AG08396 (cell line): ENCODE data around the gene EEPD1.
A peak's percentile ranks its signal among the peaks of the same experiment; 100 is the strongest.

Experiments
- DNase-seq: peaks from one replicate; pipeline ENCODE4 v3.0.0; 2012; ENCODE audit warnings: low spot score, mixed read lengths

EEPD1 gene

DNA sequence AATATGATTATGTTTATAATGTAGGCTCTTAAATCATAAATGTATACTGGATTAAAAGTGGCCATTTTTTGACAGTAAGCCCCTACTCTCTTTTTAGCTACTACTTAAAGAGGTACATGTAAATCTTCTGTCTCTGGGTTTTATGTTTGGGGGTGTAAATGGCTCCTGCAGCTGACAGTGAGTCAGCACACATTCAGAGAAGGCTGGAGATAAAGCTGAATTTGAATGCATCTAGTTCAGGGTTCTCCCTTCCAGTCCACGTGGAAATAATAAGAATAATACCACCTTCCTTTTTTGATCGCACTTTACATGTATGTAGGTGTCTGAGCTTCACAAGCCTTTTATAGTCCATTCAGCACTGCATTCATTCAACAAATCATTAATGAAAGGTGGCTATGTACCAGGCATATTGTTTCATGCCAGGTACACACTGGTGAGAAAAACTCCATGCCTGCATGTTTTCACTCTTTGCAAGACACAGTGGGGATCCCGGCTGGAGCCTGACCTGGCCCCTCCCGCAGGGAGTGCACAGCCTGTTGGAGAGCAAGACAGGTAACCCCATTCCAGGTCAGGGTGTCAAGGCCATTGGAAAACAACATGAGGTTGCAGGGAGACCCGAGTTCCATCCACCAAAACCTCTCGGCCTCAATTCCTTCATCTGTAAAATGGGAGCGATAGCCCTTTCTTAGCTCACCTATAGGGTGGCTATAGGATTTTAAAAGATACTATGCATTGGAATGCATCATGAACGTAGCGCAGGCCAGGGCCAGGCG is 129.1 kb downstream of the EEPD1 start:
- no peak for DNase-seq

DNA sequence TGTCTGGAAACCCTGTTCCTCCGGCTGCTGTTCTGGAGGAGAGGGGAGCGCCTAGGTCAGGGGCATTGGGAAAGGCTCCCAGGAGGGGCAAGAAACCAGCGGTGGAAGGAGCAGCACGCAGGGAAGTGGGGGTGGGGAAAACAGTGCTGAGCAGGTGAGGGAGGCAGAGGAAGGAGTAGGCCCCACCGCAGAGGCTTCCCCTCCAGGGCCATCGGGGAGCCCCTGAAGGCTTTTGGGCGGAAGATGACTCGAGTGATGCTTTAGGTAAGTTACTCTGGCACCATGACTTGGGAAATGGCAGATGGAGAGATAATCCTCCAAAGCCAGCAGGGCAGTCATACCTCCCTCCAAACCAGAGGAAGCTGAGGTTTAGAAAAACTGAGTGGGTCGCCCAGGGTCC is 130.1 kb downstream of the EEPD1 start:
- DNase-seq = no peak

DNA sequence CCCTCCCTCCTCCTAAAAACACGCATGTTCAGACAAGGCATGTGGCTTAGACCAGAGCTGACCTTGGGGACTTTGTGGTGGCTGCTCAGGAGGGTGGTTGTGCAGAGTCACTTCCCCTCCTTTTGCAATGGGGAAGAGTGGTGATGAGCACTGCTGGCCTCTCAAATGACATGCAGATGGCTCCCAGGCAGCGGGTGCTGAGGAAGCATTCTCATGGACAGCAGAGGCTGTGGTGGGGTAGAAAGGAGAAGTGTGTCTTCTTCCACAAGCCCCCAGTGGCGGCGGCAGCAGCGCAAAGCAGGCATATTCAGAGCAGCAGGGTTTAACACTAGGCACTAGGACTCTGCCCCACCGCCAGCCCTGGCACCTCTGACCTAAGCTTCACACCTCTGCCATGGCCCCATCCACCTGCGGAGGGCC is 130.7 kb downstream of the EEPD1 start:
- no peak for DNase-seq

DNA sequence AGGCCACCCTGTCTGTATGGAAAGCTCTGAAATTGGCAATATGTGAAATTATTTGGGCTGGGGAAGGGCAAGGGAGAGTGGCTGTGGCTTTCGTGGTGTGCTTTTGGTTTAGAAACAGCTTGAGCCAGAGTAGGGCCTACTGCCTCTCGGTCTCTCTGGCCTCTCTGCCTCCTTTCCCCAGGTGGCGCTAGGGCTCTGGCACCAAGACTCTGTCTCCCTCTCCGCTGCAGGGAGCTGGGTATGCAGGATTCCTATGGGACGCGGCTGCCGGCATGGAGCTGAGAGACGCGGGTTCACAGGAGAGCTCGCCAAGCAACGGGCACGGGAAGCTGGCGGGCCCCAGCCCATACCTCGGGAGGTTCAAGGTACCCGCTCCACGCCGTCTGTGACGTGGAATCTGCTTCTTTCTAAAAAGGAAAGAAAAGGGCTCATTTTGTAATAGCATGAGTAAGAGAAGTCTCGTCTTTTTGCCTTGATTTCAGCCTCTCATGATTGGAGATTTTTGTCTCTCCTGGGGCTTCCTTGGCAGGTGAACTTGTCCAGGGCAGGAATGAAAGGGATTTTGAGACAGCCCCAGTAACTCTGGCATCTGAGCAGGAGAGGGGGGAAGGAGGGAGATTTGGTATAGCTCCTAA is 131.5 kb downstream of the EEPD1 start:
- DNase-seq = no peak

DNA sequence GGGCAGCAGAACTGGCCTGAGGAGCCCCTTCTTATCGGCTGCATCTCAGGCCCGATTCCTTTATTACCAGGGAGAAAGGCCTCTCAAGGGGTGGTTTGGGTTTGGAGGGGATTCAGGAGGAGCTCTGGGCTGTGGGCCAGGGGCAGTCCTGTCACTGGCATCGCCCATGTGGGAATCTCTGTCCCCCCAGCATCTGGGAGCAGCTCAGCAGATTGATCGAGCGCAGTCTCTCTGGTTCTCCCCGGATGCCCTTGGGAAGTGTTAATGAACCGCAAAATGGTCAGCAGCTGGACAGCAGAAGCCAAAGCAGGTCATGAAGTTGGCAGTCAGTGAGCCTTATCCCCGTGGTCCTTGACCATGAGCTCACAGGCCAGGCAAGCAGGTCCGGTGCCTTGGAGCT is 132.2 kb downstream of the EEPD1 start:
- no peak for DNase-seq

DNA sequence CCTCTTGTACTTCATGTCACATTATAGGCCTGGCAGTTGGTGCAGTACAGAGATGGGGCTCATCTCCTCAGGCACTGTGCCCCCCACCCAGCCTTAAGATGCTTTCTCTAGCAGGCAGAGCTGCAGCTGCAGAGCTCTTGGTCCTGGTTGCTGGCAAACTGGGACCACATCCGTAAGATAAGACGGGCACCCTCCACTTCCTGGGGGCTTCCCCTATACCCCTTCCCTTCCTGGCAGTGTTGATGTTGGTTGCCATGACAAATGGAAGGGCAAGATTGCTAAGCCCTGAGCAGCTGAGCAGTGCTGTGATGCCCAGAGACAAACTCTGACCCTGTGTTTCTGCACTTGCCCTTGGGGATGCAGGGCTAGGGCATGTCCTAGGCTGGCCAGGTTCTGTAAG is 133.2 kb downstream of the EEPD1 start:
- no peak for DNase-seq

DNA sequence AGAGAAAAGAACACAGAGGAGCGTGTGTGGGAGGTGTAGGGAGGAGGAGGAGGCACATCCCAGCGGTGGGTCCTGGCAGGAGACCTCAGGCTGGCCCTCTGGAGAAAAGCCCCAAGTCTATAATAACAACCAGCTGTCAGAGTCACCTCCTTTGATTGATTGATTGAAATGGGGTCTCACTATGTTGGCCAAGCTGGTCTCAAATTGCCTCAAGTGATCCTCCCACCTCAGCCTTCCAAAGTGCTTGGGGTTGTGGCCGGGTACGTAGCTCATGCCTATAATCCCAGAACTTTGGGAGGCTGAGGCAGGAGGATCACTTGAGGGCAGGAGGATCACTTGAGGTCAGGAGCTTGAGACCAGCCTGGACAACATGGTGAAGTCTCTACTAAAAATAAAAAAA is 133.6 kb downstream of the EEPD1 start:
- DNase-seq = no peak

DNA sequence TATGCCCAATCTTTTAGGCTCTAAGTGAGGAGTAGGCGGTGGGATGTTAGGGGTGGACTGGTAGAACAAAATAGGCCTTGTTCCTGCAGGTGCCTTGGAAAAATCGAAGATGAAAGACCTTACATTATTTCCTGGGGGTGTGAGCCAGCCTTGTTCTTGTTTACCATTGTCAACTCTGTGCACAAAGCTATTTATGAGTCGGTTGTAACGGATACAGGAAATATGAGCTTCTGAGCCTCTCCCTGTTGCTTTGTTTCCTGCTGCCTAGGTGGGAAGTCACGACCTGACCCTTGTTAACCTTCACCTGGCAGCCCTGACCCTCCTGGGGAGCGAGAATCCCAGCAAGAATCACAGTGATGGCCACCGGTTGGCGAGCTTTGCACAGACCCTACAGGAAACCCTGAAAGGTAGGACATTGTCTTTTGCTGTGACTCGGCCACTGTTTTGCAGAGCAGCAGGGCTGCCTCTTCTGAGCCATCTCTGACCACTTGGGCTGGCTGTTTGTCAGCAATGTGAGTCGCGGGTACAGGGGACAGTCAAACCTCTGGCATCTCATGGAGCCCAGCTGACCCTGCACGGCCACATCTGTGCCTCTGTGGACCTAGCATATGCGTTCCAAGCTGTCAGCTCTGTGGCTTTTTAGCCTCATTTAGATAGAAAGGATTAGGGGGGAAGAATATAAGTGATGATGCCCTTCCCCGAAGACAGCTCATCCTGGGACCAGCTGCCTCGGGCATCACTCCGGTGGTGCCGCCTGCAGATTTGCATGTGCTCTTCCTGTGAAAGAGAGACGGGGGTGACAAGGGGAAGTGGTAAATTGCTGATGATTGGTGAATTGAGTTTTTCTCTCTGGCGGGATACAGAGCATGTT is 134.6 kb downstream of the EEPD1 start:
- DNase-seq = no peak

DNA sequence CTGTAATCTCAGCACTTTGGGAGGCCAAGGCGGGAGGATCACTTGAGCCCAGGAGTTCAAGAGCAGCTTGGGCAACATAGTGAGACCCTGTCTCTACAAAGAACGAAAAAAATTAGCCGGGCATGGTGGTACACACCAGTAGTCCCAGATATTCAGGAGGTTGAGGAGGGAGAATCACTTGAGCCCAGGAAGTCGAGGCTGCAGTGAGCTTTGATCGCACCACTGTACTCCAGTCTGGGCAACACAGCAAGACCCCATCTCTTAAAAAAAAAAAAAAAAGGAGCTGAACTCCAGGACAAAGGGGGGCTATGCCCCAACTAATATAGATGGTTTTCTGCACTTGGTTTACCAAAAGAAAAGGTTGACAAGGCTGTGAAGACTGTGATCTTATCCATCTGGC is 135.4 kb downstream of the EEPD1 start:
- DNase-seq = no peak

DNA sequence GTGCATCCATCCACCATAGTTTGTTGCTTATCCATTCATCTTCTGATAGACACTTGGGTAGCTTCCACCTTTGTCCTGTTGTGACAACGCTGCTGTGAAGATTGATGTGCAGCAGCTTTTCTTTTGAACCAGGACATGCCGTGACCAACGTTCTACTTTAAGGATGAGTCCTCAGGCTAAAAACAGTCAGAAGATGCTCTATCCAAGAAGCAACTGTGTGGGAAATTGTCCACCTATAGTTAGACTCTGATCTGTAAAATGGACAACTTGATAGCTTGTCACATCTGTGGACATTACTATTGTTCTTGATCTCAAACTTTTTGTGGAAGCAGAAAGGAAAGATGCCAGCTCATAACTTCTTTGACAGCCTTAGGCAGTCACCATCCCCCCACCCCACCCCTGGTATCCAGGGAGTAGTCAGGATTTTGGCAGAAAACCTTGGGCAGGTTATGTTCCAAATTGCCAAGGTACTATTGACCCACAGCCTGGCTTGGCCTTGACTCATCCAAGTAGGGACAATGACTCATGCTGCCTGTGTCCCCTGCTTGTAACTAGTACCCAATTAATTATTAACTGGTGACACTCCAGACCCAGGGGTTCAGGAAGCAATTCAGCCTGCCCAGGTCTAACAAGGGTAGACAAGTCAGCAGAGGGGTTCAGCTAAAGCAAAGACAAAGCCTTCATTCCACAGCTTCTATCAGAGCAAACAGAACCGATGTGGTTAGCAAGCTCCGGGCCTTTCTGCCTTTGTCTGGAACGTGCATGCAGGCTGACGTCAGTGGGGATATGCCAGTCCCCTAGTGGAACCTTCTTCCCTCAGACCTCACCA is 137.0 kb downstream of the EEPD1 start:
- DNase-seq = no peak

DNA sequence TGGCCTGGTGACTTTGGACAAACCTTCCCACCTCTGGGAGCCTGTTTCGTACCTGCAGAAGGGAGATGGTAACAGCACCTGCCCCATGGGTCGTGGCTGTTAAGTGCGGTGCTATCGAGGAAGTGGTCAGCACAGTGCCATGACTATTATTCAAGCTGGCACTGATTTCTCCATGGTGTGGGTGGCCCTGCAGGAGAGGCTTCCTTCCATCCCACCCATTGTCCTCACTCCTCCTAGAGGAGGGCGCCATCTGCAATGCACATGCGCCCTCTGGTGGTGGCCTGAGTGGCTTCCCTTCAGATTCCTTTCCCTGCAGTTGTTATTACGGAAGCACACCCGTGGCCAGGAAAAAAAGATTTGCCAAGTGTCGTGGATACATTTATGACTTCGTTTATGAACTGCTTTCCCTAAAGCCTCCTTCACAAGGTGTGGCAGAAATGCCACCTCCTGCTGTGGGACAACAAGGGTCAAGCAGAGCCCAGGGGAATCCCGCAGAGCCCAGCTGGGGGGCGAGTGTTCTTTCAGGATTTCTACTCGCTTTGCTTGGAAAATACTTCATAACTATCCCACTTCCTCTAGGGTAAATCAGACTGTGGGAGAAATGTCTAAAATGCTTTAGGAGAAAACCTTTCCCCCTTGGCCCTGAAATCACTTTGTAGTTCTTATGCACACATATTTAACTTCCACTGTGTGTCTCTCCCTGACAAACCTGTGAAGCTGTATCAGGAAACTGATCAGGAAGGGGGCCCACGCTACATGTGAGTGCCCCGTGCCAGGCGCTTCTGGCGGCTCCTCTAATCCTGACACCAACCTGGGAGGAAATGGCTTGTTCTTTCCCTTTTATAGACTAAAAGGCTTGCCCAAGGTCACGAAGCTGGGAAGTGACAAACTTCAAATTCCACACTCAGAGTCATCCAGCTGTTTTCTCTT is 138.6 kb downstream of the EEPD1 start:
- peak; percentile 83 for DNase-seq

DNA sequence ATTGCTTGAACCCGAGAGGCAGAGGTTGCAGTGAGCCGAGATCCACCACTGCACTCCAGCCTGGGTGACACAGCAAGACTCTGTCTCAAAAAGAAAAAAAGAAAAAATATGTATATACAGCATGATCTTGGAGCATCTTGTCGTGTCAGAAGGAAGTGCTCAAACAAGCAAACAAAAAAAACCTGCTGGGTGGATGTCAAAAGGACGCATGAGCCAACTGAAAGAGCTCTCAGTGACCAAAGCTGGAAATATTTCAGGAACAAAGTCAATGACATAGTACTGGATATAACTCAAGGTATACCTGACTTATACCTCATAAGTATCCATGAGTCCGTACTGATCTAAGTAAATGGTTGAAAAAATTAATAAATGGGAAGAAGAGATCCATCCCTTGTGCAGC is 142.0 kb downstream of the EEPD1 start:
- DNase-seq = no peak

DNA sequence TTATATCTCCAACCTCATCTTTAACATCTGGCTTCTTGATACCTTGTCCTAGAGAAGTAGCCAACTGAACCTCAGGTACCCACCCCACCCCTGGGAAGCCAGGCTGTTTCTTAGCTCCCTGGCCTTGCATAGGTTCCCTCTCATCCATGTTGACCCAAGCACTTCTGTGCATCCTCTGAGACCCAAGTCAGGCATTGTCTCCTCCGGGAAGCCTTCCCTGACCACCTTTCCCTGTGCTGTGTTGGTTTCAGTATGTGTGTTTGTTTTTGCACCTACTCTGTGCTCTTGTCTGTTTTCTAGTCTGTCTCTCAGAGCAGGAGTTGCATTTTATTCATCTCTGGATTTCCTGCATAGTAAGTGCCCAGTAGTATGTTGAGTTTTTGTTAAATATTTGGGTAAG is 143.2 kb downstream of the EEPD1 start:
- no peak for DNase-seq

DNA sequence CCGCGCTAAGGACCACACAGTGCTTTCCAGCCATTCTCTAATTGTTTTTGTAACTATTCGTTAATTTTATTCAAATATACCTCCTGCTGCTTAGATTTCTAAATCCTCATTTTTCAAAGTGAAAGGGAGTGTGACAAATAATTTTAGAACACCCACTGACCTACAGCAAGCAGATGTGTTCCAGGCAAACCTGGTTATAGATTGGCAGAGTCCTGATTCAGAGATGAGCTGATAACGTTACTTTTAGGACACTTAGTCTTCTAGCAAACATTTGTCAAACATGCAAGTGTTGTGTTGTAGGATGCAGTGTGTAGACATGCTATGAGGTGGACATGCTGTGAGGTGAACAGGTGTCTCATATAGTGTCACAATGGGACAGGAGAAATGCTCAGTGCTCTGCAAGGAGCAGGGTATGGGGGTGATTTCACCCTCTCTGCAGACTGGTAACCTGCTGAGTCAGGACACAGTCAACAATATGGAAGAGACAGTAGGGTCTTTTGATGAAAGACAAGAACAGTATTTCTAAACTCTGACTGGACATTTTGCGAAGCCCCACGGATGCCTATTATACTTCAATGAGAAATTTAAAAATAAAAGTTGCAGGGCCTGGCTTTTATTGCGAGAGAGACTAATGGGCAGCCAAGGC is 144.4 kb downstream of the EEPD1 start:
- no peak for DNase-seq

DNA sequence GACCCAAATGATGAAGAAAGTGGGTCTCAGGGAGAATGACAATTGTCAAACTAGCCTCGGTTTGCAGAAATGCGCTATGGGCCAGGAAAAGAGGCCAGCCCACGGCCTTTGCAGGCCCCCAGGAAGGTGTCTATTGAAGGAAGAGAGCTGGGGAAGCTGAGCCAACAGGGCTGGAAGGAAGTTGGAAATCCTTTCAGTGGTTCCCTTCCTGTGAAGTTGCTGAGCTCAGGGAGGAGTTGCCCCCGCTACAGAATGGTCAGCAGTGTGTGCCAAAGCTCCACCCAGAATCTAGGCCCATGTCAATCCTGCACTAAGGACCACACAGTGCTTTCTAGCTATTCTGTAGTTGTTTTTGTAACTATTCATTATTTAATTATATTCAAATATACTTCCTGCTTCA is 145.1 kb downstream of the EEPD1 start:
- no peak for DNase-seq

DNA sequence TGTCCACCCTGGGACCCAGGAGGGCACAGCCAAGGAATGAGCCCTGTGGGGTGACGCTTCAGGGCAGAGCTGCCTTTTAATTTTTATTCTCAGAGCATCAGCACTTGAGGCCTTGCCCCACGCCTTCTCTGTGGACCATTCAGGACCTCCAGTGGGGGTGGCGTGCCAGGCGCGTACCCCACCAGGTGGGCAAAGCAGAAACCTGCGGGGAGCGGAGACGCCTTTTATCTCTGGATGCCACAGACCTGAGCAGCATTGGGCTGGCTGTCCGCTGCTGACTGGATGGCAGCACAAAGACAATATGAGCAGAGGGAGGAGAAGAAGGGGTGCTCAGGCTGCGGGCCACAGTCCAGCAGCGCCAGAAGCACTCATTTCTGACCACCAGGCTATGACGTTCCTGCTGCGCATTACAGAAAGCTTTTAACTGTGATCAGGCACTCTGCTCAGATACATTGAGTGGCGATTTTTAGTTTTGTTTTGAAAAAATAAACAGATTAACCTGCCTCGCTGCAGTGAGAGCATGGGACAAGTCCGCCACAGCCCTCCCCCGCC is 146.2 kb downstream of the EEPD1 start:
- DNase-seq = no peak

DNA sequence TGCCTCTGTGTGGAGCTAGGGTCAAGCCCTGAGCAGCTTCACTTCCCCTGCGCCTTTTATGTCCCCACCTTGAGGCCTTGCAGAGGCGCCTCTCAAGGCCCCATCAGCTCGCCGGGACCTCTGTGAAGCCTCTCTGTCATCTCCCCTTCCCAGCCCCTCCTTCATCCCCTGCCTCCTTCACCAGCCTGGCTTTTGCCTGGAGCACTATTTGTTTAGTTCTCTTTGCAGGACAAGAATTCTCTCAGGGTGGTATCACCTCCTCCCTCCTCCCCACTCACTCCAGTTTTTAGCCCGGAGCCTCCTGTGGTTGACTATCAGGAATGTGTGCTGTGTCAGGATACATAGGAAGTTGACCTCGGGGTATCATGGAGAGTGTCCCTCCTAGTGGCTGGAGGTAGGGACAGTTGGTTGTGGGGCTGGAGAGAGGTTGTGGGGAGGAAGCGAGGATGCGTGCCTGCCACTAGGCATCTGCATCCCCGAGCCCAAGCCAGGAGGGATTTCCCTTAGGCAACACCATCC is 146.8 kb downstream of the EEPD1 start:
- no peak for DNase-seq

DNA sequence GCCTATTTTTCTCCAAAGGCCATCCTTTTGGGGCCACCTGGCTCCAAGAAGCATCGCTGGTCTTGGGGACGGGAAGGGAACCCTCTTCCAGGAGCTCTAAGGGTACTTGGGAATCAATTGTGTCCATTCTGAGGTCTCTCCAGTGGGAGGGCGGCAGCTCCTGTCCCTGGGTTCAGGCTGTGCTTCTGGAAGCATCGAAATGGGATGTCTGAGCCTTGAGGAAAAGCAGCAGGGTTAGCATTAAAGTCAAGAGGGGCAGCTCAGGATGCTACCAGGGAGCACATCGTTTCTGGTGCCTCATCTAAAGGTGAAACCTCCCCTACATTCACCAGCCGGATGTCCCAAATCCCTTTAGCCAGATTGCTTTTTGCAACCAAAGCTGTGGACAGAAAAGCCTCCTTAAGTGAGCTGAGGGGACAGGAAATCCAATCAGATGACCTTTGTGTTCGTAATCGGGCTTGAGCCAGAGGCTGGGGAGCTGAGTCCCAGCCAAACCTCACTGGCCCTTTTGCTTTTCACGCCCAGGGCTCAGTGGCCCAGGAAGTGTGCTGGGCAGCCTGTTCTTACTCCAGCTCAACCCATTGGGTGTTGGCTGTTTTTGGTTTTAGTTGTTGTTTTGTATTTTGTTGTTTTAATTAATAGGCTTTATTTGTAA is 147.8 kb downstream of the EEPD1 start:
- DNase-seq = no peak
